HEK293 (cell line): ENCODE results near the gene NYNRIN.
A peak's percentile ranks its signal among the peaks of the same experiment; 100 is the strongest.

Experiments used
- KLF16 ChIP-seq: fragments of 450-650 bp; formaldehyde crosslinking; IDR thresholded peaks from 2 replicates; pipeline ENCODE4 v1.5.1; 2017; ENCODE audit warnings: missing biosample characterization, missing genetic modification characterization
- MYNN ChIP-seq: fragments of 450-650 bp; formaldehyde crosslinking; IDR thresholded peaks from 2 replicates; pipeline ENCODE4 v1.5.1; 2016; ENCODE audit warnings: missing biosample characterization, missing genetic modification characterization, borderline replicate concordance
- PATZ1 ChIP-seq: fragments of 450-650 bp; formaldehyde crosslinking; IDR thresholded peaks from 2 replicates; pipeline ENCODE4 v1.5.1; 2016; ENCODE audit warnings: missing biosample characterization, missing genetic modification characterization
- PRDM10 ChIP-seq: fragments of 450-650 bp; formaldehyde crosslinking; IDR thresholded peaks from 2 replicates; pipeline ENCODE4 v1.5.1; 2016; ENCODE audit warnings: missing biosample characterization, missing genetic modification characterization
- REPIN1 ChIP-seq: fragments of 450-650 bp; formaldehyde crosslinking; IDR thresholded peaks from 2 replicates; pipeline ENCODE4 v1.5.1; 2017; ENCODE audit warnings: missing biosample characterization, missing genetic modification characterization, low read depth
- ZNF140 ChIP-seq: fragments of 450-650 bp; formaldehyde crosslinking; IDR thresholded peaks from 2 replicates; pipeline ENCODE4 v1.5.1; 2016; ENCODE audit warnings: missing biosample characterization, missing genetic modification characterization
- ZNF16 ChIP-seq: fragments of 450-650 bp; formaldehyde crosslinking; IDR thresholded peaks from 2 replicates; pipeline ENCODE4 v1.5.1; 2016; ENCODE audit warnings: low read depth, missing biosample characterization, missing genetic modification characterization
- ZNF184 ChIP-seq: fragments of 450-650 bp; IDR thresholded peaks from 2 replicates; pipeline ENCODE4 v1.5.1; 2018; ENCODE audit warnings: missing biosample characterization, mild to moderate bottlenecking, missing genetic modification characterization
- ZNF2 ChIP-seq: fragments of 450-650 bp; formaldehyde crosslinking; IDR thresholded peaks from 2 replicates; pipeline ENCODE4 v1.5.1; 2016; ENCODE audit warnings: missing biosample characterization, missing genetic modification characterization
- ZNF214 ChIP-seq: fragments of 450-650 bp; formaldehyde crosslinking; IDR thresholded peaks from 2 replicates; pipeline ENCODE4 v1.5.1; 2017; ENCODE audit warnings: missing biosample characterization, mild to moderate bottlenecking, missing genetic modification characterization, borderline replicate concordance
- ZNF26 ChIP-seq: fragments of 450-650 bp; formaldehyde crosslinking; IDR thresholded peaks from 2 replicates; pipeline ENCODE4 v1.5.1; 2016; ENCODE audit warnings: missing biosample characterization, missing genetic modification characterization
- ZNF274 ChIP-seq, 2 experiments: fragments of 200-500 bp in 1 of 2; fragments of 450-650 bp in 1 of 2; sonication (Bioruptor generic) in 1 of 2; formaldehyde crosslinking in 1 of 2; IDR thresholded peaks; 2 replicates each; pipeline versions ENCODE4 v1.5.1 to v1.6.1; 2014 to 2016; ENCODE audit warnings: borderline replicate concordance in 1 of 2, inconsistent platforms in 1 of 2, low read length in 1 of 2, missing biosample characterization in 1 of 2, missing genetic modification characterization in 1 of 2
- ZNF366 ChIP-seq: fragments of 450-650 bp; formaldehyde crosslinking; conservative IDR thresholded peaks from 2 replicates; pipeline ENCODE4 v1.5.1; 2016; ENCODE audit warnings: missing biosample characterization, missing genetic modification characterization
- ZNF398 ChIP-seq: fragments of 450-650 bp; formaldehyde crosslinking; IDR thresholded peaks from 2 replicates; pipeline ENCODE4 v1.5.1; 2017; ENCODE audit warnings: missing biosample characterization, missing genetic modification characterization
- ZNF473 ChIP-seq: fragments of 450-650 bp; formaldehyde crosslinking; IDR thresholded peaks from 2 replicates; pipeline ENCODE4 v1.5.1; 2017; ENCODE audit warnings: missing biosample characterization, missing genetic modification characterization
- ZNF530 ChIP-seq: fragments of 450-650 bp; formaldehyde crosslinking; IDR thresholded peaks from 2 replicates; pipeline ENCODE4 v1.5.1; 2016; ENCODE audit warnings: low read depth, missing biosample characterization, missing genetic modification characterization
- ZNF560 ChIP-seq: fragments of 450-650 bp; formaldehyde crosslinking; IDR thresholded peaks from 2 replicates; pipeline ENCODE4 v1.5.1; 2017; ENCODE audit warnings: missing biosample characterization, missing genetic modification characterization, borderline replicate concordance
- ZNF580 ChIP-seq: fragments of 450-650 bp; formaldehyde crosslinking; IDR thresholded peaks from 2 replicates; pipeline ENCODE4 v1.5.1; 2016; ENCODE audit warnings: missing biosample characterization, missing genetic modification characterization
- ZNF610 ChIP-seq: fragments of 450-650 bp; formaldehyde crosslinking; IDR thresholded peaks from 2 replicates; pipeline ENCODE4 v1.5.1; 2016; ENCODE audit warnings: missing biosample characterization, missing genetic modification characterization, borderline replicate concordance
- ZNF639 ChIP-seq: fragments of 450-650 bp; formaldehyde crosslinking; IDR thresholded peaks from 2 replicates; pipeline ENCODE4 v1.5.1; 2016; ENCODE audit warnings: missing biosample characterization, missing genetic modification characterization
- ZNF830 ChIP-seq: fragments of 450-650 bp; IDR thresholded peaks from 2 replicates; pipeline ENCODE4 v1.5.0; 2018; ENCODE audit warnings: missing biosample characterization, missing genetic modification characterization, low read depth, mild to moderate bottlenecking, moderate library complexity
- ZSCAN23 ChIP-seq: fragments of 450-650 bp; formaldehyde crosslinking; IDR thresholded peaks from 2 replicates; pipeline ENCODE4 v1.5.1; 2016; ENCODE audit warnings: missing biosample characterization, missing genetic modification characterization
- TF ChIP-seq, protein P1 (sequence below): fragments of 450-650 bp; formaldehyde crosslinking; conservative IDR thresholded peaks from 2 replicates; pipeline ENCODE4 v1.5.1; 2016; ENCODE audit warnings: low read depth, missing biosample characterization, missing genetic modification characterization

NYNRIN gene

GRCh38 chr14:24431569-24432258 lies 32.9 kb downstream of the NYNRIN start (continued):
- TF ChIP-seq PATZ1 (tag by site-specific recombination) (peak; percentile 87), MYNN (tag by site-specific recombination) (no peak), ZNF473 (tag by site-specific recombination) (no peak), PRDM10 (tag by site-specific recombination) (peak; percentile 65), ZNF26 (tag by site-specific recombination) (no peak), ZNF140 (tag by site-specific recombination) (no peak), ZNF16 (no peak), ZNF274 (IDR thresholded peaks at IDR 0.05; ENCODE audit: low read length) (no peak), ZNF274 (tag by site-specific recombination; IDR thresholded peaks at IDR 0.05; ENCODE audit: borderline replicate concordance) (no peak), ZNF639 (no peak), ZSCAN23 (tag by site-specific recombination) (no peak), ZNF184 (tag by site-specific recombination) (no peak), ZNF2 (peak; percentile 66), ZNF560 (tag by site-specific recombination) (no peak), ZNF214 (no peak), ZNF530 (tag by site-specific recombination) (no peak), ZNF398 (tag by site-specific recombination) (no peak), ZNF366 (tag by site-specific recombination) (no peak), REPIN1 (tag by site-specific recombination) (no peak), ZNF830 (tag by site-specific recombination) (no peak), KLF16 (tag by site-specific recombination) (peak; percentile 84), ZNF610 (tag by site-specific recombination) (no peak), ZNF580 (tag by site-specific recombination) (no peak)
- TF ChIP-seq, protein P1, sequence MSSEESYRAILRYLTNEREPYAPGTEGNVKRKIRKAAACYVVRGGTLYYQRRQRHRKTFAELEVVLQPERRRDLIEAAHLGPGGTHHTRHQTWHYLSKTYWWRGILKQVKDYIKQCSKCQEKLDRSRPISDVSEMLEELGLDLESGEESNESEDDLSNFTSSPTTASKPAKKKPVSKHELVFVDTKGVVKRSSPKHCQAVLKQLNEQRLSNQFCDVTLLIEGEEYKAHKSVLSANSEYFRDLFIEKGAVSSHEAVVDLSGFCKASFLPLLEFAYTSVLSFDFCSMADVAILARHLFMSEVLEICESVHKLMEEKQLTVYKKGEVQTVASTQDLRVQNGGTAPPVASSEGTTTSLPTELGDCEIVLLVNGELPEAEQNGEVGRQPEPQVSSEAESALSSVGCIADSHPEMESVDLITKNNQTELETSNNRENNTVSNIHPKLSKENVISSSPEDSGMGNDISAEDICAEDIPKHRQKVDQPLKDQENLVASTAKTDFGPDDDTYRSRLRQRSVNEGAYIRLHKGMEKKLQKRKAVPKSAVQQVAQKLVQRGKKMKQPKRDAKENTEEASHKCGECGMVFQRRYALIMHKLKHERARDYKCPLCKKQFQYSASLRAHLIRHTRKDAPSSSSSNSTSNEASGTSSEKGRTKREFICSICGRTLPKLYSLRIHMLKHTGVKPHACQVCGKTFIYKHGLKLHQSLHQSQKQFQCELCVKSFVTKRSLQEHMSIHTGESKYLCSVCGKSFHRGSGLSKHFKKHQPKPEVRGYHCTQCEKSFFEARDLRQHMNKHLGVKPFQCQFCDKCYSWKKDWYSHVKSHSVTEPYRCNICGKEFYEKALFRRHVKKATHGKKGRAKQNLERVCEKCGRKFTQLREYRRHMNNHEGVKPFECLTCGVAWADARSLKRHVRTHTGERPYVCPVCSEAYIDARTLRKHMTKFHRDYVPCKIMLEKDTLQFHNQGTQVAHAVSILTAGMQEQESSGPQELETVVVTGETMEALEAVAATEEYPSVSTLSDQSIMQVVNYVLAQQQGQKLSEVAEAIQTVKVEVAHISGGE (tag by site-specific recombination), result no peak
